AG09319 (cell line): ENCODE results near the gene RNF225.
"Not testable (repeated sequence)": the region's sequence is repeated elsewhere in the genome, so short reads cannot be mapped to it uniquely, and the experiment has no call there.

Experiments
- DNase-seq: peaks from one replicate; pipeline ENCODE4 v3.0.0-alpha.2; 2010; ENCODE audit warnings: low read depth; ENCODE audit errors: extremely low read depth
- TF ChIP-seq, protein P1 (sequence below): IDR thresholded peaks from 2 replicates; pipeline ENCODE4 v1.5.1; 2011; ENCODE audit warnings: low read depth, mild to moderate bottlenecking, inconsistent platforms, low read length, moderate library complexity

The RNF225 gene

DNA sequence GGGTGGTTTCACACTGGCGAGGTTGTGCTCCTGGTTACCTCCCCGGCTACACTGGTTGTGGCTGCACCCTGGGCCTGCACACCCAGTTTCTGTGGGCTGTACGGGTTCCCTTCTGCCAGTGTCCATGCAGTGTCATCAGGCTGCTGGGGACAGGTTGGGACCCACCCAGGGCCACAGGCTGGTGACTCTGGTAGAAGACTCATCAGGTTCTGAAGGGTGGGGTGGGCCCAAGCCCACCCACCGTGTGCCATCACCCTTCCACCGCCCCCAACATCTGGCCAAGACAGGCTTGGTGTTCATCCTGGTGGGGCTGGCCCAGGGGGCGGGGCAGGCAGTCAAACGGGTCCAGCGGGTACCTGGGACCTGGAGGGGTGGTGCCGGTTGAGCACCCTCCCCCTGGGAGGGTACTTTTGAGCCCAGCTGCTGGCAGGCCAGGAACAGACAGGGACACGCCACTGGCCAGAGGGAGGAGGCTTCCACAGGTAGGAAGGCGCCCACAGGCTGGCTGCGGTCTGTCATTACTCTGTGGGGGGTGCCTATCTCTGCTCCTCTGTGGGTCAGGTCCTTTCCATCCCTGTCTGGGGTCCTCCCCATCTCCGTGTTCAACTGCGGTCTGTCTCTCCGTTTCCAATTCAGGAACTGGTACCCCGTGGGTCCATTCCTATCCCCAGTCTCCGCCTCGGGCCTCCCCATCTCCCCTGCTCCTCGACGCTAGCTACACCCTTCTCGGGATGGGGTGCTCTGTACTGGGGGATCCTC, at the start of gene RNF225:
Gene RNF225 (plus strand): TSS at position 437 of the 759 bp plus-strand sequence. CDS start 434 bp downstream, outside the sequence.
- TF ChIP-seq, protein P1, sequence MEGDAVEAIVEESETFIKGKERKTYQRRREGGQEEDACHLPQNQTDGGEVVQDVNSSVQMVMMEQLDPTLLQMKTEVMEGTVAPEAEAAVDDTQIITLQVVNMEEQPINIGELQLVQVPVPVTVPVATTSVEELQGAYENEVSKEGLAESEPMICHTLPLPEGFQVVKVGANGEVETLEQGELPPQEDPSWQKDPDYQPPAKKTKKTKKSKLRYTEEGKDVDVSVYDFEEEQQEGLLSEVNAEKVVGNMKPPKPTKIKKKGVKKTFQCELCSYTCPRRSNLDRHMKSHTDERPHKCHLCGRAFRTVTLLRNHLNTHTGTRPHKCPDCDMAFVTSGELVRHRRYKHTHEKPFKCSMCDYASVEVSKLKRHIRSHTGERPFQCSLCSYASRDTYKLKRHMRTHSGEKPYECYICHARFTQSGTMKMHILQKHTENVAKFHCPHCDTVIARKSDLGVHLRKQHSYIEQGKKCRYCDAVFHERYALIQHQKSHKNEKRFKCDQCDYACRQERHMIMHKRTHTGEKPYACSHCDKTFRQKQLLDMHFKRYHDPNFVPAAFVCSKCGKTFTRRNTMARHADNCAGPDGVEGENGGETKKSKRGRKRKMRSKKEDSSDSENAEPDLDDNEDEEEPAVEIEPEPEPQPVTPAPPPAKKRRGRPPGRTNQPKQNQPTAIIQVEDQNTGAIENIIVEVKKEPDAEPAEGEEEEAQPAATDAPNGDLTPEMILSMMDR, result no peak

DNA sequence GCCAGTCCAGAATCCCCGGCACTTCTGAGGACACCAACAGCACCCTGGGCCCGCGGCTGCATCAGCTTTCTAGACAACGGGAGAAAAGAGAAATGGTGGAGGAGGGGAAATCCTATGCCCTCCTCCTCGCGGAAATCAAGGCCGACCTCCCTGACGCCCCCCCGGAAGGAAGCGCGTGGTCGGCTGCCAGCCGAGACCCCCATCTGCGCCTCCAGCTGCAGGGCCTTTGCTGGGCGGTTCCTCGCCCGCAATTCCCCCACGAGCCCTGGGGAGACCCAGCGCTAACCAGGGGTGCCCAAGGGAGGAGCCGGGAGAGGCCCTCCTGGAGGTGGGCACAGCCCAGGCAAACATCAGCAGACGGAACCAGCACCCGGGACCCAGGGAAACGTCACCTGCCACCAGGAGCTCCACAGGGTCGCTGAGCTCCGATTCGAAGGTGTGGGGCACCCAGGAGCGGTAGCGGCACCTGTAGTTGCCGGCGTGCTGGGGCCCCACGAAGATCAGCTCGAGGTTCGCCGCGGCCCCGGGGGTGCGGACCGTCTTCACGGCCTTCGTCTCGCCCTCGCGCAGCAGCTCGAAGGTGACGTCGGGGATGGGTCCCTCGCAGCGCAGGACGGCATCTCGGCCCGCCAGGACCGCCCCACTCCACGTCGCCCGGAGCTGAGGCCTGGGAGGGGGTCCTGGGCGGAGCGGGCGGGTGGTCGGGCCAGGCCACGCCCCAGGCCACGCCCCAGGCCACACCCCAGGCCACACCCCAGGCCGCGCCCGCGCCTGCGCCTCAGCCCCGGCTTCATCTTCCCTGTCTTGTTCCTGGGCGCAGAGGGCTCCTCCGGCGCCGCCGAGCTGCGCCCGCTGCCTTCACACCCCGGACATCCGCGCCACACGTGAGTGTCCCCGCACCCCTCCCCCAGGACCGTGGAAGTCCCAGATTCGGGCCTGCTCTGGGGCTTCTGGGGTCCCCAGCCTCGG, 48.2 kb upstream of the RNF225 start:
- peak; percentile 44 for DNase-seq
- TF ChIP-seq, protein P1, result no peak

More for the DNA sequence above, at the start of gene RNF225:
- no peak for DNase-seq

DNA sequence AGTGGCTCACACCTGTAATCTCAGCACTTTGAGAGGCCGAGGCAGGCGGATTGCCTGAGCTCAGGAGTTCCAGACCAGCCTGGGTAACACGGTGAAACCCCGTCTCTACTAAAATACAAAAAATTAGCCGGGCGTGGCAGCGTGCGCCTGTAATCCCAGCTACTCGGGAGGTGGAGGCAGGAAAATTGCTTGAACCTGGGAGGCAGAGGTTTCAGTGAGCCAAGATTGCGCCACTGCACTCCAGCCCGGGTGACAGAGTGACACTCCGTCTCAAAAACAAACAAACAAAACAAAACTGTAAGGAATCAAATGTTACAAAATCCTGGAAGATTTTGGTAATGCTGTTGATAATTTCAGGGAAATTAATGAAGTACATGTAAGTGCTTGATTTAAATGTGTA, 47.4 kb upstream of the RNF225 start:
- DNase-seq, result not testable (repeated sequence)

DNA sequence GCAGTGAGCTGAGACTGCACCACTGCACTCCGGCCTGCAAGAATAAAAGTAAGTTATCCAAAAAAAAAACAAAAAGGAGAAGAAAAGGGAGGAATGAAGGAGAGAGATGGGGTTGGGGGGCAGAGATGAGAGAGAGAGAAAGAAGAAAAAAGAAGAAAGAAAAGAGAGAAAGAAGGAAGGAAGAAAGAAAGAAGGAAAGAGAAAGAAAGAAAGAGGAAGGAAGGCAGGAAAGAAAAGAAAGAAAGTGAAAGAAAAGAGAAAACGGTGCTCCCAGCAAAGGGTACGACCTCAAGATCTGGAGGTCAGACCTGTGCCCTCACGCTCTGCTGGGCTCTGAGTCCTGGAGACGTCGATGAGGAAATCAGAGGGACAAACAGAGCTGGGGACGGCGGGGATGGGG, 45.9 kb upstream of the RNF225 start:
- no peak for DNase-seq
- TF ChIP-seq, protein P1, result no peak

DNA sequence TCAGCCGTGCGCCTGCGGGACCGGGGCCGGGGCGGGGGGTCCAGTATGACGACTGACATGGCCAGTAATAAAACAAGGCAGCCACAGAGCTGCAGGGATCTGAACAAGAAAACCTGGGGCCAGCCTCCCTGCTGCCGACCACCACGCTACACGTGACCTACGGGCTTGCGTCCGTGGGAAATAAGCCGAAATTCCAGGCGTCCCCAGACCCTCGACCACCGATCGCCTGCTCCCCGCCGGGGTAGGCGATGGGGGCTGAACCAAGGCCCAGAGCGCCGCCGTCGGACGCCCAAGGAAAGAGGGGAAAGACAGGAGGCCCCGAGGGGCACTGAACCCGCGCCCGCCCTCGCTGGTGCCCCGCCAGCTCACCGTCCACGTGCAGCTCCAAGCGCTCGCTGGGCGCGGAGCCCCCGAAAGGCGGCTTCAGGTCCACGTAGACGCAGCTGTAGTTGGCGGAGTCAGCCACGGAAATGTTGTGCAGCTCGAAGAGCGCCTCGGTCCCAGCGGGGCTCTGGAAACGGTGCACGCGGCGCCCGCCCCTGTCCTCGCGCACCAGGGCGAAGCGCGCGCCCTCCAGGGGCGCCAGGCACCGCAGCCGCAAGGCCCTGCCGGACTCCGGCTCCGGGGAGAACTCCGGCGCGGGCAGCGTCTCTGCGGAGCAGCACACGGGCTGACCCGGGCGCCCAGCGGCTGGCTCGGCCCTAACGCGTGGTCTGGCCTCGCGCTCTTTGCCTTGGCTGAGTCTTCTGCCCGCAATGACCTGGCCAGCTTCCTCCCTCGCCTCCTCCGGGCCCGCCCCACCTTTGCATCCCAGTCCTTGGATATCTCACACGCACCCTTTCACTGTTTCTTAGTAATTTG, 45.2 kb upstream of the RNF225 start:
- TF ChIP-seq, protein P1, result no peak
- DNase-seq, result no peak

DNA sequence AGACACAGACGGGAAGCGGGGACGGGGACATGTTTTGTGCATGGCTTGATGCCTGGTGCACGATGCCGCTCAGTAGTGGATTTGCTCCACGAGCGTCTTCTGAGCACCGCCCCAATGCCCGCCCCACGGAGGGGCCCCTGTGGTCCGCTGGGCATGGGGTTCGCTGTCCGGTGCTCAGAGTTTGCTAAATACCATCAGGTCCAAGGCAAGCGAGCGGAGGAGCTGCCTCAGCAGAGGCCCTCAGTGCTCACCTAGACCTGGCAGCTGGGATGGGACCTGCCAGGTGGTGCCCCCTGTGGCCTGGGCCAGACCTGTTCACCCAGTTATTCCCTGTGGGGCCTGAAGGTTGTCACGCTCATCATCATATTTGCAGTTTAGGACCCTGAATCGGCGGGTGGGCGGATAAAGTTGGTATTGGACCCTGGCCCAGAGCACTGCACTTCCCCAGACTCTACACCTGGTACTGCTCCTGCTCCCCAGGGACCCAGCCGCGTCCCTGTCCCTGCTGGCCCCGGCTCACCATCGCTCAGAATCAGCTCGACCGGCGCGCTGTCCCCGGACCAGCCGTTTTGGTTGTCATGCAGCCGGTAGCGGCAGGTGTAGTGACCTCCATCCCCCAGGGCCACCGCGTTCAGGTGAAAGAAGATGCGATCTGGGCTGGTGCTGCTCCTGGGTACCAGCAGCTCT, 44.4 kb upstream of the RNF225 start:
- TF ChIP-seq, protein P1, result no peak
- no peak for DNase-seq

DNA sequence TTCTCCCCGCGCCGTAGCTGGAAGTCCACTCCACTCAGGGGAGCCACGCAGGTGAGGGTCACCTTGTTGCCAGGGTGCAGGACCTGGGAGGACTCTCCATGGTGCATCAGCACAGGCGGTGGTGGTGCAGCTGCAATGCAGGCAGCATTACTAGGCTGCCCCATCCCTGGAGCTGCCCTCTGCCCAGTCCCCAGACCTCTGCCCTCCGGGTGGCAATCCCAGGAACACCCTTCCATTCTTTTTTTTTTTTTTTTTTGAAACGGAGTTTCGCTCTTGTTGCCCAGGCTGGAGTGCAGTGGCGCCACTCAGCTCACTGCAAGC, 43.9 kb upstream of the RNF225 start:
- TF ChIP-seq, protein P1, result no peak
- DNase-seq, result no peak
